D341Med (cell line): Measurements from ENCODE around the gene CCM2.
A peak's percentile ranks its signal among the peaks of the same experiment; 100 is the strongest.

Experiments used
- DNase-seq: peaks from one replicate; pipeline ENCODE4 v3.0.0; 2012; ENCODE audit warnings: low spot score

Gene CCM2

GRCh38 chr7:45066409-45066808 is 66.4 kb downstream of the CCM2 start:
- DNase-seq, result no peak

- DNase-seq, result no peak
Measured at GRCh38 chr7:45067582-45067981, 67.6 kb downstream of the CCM2 start.

- no peak for DNase-seq
Measured at GRCh38 chr7:45068236-45069023, 68.4 kb downstream of the CCM2 start.

GRCh38 chr7:45069444-45070253 is 69.6 kb downstream of the CCM2 start:
- DNase-seq, result no peak

- no peak for DNase-seq
Measured at GRCh38 chr7:45070254-45070642, 70.2 kb downstream of the CCM2 start.

- no peak for DNase-seq
Measured at GRCh38 chr7:45071528-45071927, 71.5 kb downstream of the CCM2 start.

- DNase-seq, result no peak
Measured at GRCh38 chr7:45072131-45073030, 72.4 kb downstream of the CCM2 start.

- no peak for DNase-seq
Measured at GRCh38 chr7:45073031-45073785, 73.2 kb downstream of the CCM2 start.

- no peak for DNase-seq
Measured at GRCh38 chr7:45073786-45074527, 74.0 kb downstream of the CCM2 start.

- no peak for DNase-seq
Measured at GRCh38 chr7:45074528-45075354, 74.7 kb downstream of the CCM2 start.

GRCh38 chr7:45075355-45075644 is 75.3 kb downstream of the CCM2 start:
- DNase-seq, result no peak

- peak; percentile 26 for DNase-seq
Measured at GRCh38 chr7:45075871-45076796, 76.1 kb downstream of the CCM2 start.

- no peak for DNase-seq
Measured at GRCh38 chr7:45076946-45077345, 76.9 kb downstream of the CCM2 start.

GRCh38 chr7:45077579-45077978 is 77.6 kb downstream of the CCM2 start:
- no peak for DNase-seq

- DNase-seq, result no peak
Measured at GRCh38 chr7:45078125-45078681, 78.2 kb downstream of the CCM2 start.

- peak; percentile 24 for DNase-seq
Measured at GRCh38 chr7:45080265-45080957, 80.4 kb downstream of the CCM2 start.

GRCh38 chr7:45080958-45081669 is 81.1 kb downstream of the CCM2 start:
- no peak for DNase-seq

- DNase-seq, result no peak
Measured at GRCh38 chr7:45081670-45081974, 81.6 kb downstream of the CCM2 start.
